Smooth muscle cell (in vitro differentiated cells): ENCODE data around the gene SYNGAP1. TPM values are rescaled to one million over a fixed set of nuclear protein-coding genes. Genes with fewer than 3 reads are reported as not detected.

Source experiments
- DNase-seq: peaks from one replicate; lab custom pipeline; 2025; ENCODE audit not compliant: unreplicated experiment; lab: John Stamatoyannopoulos, UW
- H2AFZ ChIP-seq: fragments of 200-600 bp; sonication (generic); 2 replicates; pipeline ENCODE4 v1.6.0; 2016; ENCODE audit warnings: antibody characterized with exemption, low read depth, mild to moderate bottlenecking
- H3F3A ChIP-seq: fragments of 200-600 bp; sonication (generic); 2 replicates; pipeline ENCODE4 v1.6.0; 2017; ENCODE audit warnings: antibody characterized with exemption, low read depth
- H3K27ac ChIP-seq: fragments of 200-600 bp; sonication (generic); 2 replicates; pipeline ENCODE4 v1.5.1; 2016; ENCODE audit warnings: low read depth, mild to moderate bottlenecking
- H3K27me3 ChIP-seq: fragments of 200-600 bp; sonication (generic); 2 replicates; pipeline ENCODE4 v1.6.1; 2016; ENCODE audit warnings: low read depth, mild to moderate bottlenecking
- H3K36me3 ChIP-seq: fragments of 200-600 bp; sonication (generic); 2 replicates; pipeline ENCODE4 v1.5.1; 2016; ENCODE audit warnings: low read depth
- H3K4me1 ChIP-seq: fragments of 200-600 bp; sonication (generic); 2 replicates; pipeline ENCODE4 v1.5.1; 2016; ENCODE audit warnings: low read depth
- H3K4me2 ChIP-seq: fragments of 200-600 bp; sonication (generic); 2 replicates; pipeline ENCODE4 v1.6.0; 2016; ENCODE audit warnings: mild to moderate bottlenecking
- H3K4me3 ChIP-seq: fragments of 200-600 bp; sonication (generic); 2 replicates; pipeline ENCODE4 v1.5.1; 2016; ENCODE audit warnings: mild to moderate bottlenecking
- H3K79me2 ChIP-seq: fragments of 200-600 bp; sonication (generic); 2 replicates; pipeline ENCODE4 v1.6.0; 2016; ENCODE audit warnings: low read depth, mild to moderate bottlenecking
- H3K9ac ChIP-seq: fragments of 200-600 bp; sonication (generic); 2 replicates; pipeline ENCODE4 v1.6.0; 2016; ENCODE audit warnings: low read depth
- H3K9me3 ChIP-seq: fragments of 200-600 bp; sonication (generic); replicated peaks from 2 replicates; pipeline ENCODE4 v1.5.1; 2016; ENCODE audit warnings: low read depth
- H4K20me1 ChIP-seq: fragments of 200-600 bp; sonication (generic); 2 replicates; pipeline ENCODE4 v1.6.0; 2016; ENCODE audit warnings: low read depth
- WGBS: methylation state at CpG from one replicate; pipeline ENCODE4 v1.1.7; 2016; ENCODE audit warnings: low lambda C conversion rate; 5-methylcytosine and 5-hydroxymethylcytosine counted together
- polyA plus RNA-seq: library from polyadenylated mRNA; unstranded; fragments of >200 nt; fragmentation: Nextera tagmentation; extraction: Ambion mirVana; gene quantifications from 2 replicates; pipeline ENCODE4 v1.2.1, GENCODE V29; 2016
- total RNA-seq: library from RNA; depleted of rRNA; stranded (reverse); fragments of >200 nt; gene quantifications from 2 replicates; pipeline ENCODE4 v1.2.3, GENCODE V29; 2014
- TF ChIP-seq, protein P1 (sequence below): fragments of 200-600 bp; sonication (generic); IDR thresholded peaks from 2 replicates; pipeline ENCODE4 v1.5.1; 2017; ENCODE audit warnings: borderline replicate concordance, mild to moderate bottlenecking, antibody characterized with exemption; ENCODE audit not compliant: insufficient read depth, poor library complexity, severe bottlenecking

SYNGAP1 gene
- total and polyA plus RNA-seq, 2 experiments from 2014 or later: 1.9 to 10.4 TPM

DNA sequence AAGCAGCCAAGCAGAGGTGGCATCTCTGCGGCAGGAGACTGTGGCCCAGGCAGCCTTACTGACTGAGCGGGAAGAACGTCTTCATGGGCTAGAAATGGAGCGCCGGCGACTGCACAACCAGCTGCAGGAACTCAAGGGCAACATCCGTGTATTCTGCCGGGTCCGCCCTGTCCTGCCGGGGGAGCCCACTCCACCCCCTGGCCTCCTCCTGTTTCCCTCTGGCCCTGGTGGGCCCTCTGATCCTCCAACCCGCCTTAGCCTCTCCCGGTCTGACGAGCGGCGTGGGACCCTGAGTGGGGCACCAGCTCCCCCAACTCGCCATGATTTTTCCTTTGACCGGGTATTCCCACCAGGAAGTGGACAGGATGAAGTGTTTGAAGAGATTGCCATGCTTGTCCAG is 15.0 kb upstream of the SYNGAP1 start:
- Histone ChIP-seq H3K4me2 (no peak overlapping the region), H3K9me3 (no peaks in the 10 kb centered on the region), H3K36me3 (no peaks in the 10 kb centered on the region), H3F3A (peaks cover 4% of the 10 kb centered on the region), H3K79me2 (no peaks in the 10 kb centered on the region), H2AFZ (no peak overlapping the region), H4K20me1 (no peaks in the 10 kb centered on the region), H3K27ac (no peak overlapping the region), H3K27me3 (no peaks in the 10 kb centered on the region), H3K9ac (no peak overlapping the region), H3K4me1 (no peaks in the 10 kb centered on the region), H3K4me3 (no peak overlapping the region)
- WGBS: 95% methylated on average over 17 of the region's 17 CpGs
- DNase-seq: no peak
- TF ChIP-seq, protein P1, sequence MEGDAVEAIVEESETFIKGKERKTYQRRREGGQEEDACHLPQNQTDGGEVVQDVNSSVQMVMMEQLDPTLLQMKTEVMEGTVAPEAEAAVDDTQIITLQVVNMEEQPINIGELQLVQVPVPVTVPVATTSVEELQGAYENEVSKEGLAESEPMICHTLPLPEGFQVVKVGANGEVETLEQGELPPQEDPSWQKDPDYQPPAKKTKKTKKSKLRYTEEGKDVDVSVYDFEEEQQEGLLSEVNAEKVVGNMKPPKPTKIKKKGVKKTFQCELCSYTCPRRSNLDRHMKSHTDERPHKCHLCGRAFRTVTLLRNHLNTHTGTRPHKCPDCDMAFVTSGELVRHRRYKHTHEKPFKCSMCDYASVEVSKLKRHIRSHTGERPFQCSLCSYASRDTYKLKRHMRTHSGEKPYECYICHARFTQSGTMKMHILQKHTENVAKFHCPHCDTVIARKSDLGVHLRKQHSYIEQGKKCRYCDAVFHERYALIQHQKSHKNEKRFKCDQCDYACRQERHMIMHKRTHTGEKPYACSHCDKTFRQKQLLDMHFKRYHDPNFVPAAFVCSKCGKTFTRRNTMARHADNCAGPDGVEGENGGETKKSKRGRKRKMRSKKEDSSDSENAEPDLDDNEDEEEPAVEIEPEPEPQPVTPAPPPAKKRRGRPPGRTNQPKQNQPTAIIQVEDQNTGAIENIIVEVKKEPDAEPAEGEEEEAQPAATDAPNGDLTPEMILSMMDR: no peak

DNA sequence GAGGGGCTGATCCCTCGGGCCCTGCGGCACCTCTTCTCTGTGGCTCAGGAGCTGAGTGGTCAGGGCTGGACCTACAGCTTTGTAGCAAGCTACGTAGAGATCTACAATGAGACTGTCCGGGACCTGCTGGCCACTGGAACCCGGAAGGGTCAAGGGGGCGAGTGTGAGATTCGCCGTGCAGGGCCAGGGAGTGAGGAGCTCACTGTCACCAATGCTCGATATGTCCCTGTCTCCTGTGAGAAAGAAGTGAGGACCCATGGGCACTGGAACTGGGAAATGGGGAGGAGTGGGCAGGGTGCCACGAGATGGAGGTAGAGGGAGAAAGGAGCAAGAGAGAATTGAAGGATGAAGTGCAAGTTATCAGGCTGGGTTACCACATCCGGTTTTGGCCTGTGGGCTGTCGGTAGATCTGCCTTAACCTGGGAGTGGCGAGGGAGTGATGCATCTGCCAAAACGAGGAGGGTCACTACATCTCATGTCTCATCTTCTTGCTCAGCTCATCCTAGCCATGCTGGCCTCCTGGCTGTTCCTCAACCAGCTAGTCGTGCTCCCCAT is 14.4 kb upstream of the SYNGAP1 start:
- no peaks in the 10 kb centered on the region for H3K9me3 ChIP-seq
- H3F3A ChIP-seq: peaks cover 4% of the 10 kb centered on the region
- 97% methylated on average over 15 of the region's 15 CpGs for WGBS
- H3K4me1 ChIP-seq: no peaks in the 10 kb centered on the region
- H4K20me1 ChIP-seq: no peaks in the 10 kb centered on the region
- no peaks in the 10 kb centered on the region for H3K79me2 ChIP-seq
- no peak overlapping the region for H2AFZ ChIP-seq
- no peak overlapping the region for H3K27ac ChIP-seq
- TF ChIP-seq, protein P1: no peak
- no peak overlapping the region for H3K4me2 ChIP-seq
- H3K9ac ChIP-seq: no peak overlapping the region
- no peak for DNase-seq
- H3K27me3 ChIP-seq: no peaks in the 10 kb centered on the region
- H3K4me3 ChIP-seq: no peak overlapping the region
- no peaks in the 10 kb centered on the region for H3K36me3 ChIP-seq

DNA sequence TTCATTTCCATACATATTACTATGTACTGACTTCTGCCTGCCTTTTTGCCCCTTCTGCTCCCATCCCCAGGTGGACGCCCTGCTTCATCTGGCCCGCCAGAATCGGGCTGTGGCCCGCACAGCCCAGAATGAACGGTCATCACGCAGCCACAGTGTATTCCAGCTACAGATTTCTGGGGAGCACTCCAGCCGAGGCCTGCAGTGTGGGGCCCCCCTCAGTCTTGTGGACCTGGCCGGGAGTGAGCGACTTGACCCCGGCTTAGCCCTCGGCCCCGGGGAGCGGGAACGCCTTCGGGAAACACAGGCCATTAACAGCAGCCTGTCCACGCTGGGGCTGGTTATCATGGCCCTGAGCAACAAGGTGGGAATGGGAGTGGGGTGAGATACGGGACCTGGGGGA is 13.7 kb upstream of the SYNGAP1 start:
- Histone ChIP-seq H2AFZ (no peak overlapping the region), H3F3A (peaks cover 4% of the 10 kb centered on the region), H3K79me2 (peaks cover 2% of the 10 kb centered on the region), H3K4me2 (no peak overlapping the region), H3K36me3 (no peaks in the 10 kb centered on the region), H4K20me1 (no peaks in the 10 kb centered on the region), H3K27ac (no peak overlapping the region), H3K4me1 (no peaks in the 10 kb centered on the region), H3K9ac (no peak overlapping the region), H3K27me3 (no peaks in the 10 kb centered on the region), H3K4me3 (no peak overlapping the region), H3K9me3 (no peaks in the 10 kb centered on the region)
- WGBS: over 99% methylated on average over 17 of the region's 17 CpGs
- DNase-seq: no peak
- TF ChIP-seq, protein P1: no peak

DNA sequence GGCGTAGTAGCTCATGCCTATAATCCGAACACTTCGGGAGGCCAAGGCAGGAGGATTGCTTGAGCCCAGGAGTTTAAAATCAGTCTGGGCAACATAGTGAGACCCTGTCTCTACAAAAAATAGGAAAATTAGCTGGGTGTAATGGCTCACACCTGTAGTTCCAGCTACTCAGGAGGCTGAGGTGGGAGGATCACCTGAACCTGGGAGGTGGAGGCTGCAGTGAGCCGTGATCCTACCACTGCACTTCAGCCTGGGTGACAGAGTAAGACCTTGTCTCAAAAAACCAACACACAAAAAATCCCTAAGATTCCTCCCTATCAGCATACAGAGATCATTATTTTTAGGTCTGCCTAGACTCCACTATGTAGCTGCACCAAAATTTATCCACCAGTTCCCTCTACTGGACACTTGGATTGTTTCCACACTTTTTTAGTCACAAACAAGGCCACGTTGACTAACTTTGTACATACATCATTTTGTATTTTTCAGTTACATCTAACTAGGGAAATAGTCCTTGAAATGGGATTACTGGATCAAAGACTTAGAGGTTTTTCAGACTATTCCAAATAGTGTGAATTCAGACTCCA is 12.6 kb upstream of the SYNGAP1 start:
- H3K9me3 ChIP-seq: no peaks in the 10 kb centered on the region
- H2AFZ ChIP-seq: no peak overlapping the region
- no peak overlapping the region for H3K27ac ChIP-seq
- TF ChIP-seq, protein P1: peak; percentile 25
- H3K4me2 ChIP-seq: no peak overlapping the region
- H3F3A ChIP-seq: peaks cover 4% of the 10 kb centered on the region
- peaks cover 6% of the 10 kb centered on the region for H4K20me1 ChIP-seq
- H3K4me1 ChIP-seq: peaks cover 7% of the 10 kb centered on the region
- H3K36me3 ChIP-seq: no peaks in the 10 kb centered on the region
- peaks cover 13% of the 10 kb centered on the region for H3K79me2 ChIP-seq
- H3K27me3 ChIP-seq: no peaks in the 10 kb centered on the region
- H3K9ac ChIP-seq: no peak overlapping the region
- WGBS: 92% methylated on average over 5 of the region's 5 CpGs
- DNase-seq: no peak
- no peak overlapping the region for H3K4me3 ChIP-seq
